IMR-90 (cell line): ENCODE results near the gene NEGR1. TPM values are rescaled to one million over a fixed set of nuclear protein-coding genes. Genes with fewer than 3 reads are reported as not detected.

ENCODE experiments used
- ATAC-seq: fragments of 200-7000 bp; cut with Tn5 transposase; 2 replicates; pipeline ENCODE4 v1.9.1; 2020; ENCODE audit warnings: low read depth, mild to moderate bottlenecking, moderate library complexity
- BruUV-seq: library from RNA; stranded (reverse); fragments of 400-500 nt; replicated peaks from 2 replicates; lab custom pipeline; 2021; lab: Mats Ljungman, UMichigan
- CTCF ChIA-PET: fragments of 300-600 bp; formaldehyde crosslinking; extraction: SDS; loops from one replicate; lab custom pipeline; 2021; ENCODE audit warnings: antibody characterized with exemption; lab: Yijun Ruan, JAX
- POLR2A ChIA-PET: fragments of 300-600 bp; sonication (Branson Sonifier 250); formaldehyde crosslinking; loops from one replicate; lab custom pipeline; 2022; ENCODE audit warnings: antibody characterized with exemption; ENCODE audit not compliant: unreplicated experiment; lab: Charles Lee
- DNase-seq: peaks from one replicate; pipeline ENCODE4 v3.0.0; 2013
- H2AFZ ChIP-seq: replicated peaks from 2 replicates; pipeline ENCODE3; 2013; ENCODE audit warnings: low read length, mild to moderate bottlenecking; ENCODE audit not compliant: poor library complexity
- H2AK5ac ChIP-seq: 2 replicates; pipeline ENCODE4 v1.6.1; 2013; ENCODE audit warnings: low read depth, low read length, inconsistent platforms
- H2AK9ac ChIP-seq: replicated peaks from 2 replicates; pipeline ENCODE3; 2013; ENCODE audit warnings: mild to moderate bottlenecking, low read depth, low read length, moderate library complexity; ENCODE audit not compliant: poor library complexity
- H2BK120ac ChIP-seq: 2 replicates; pipeline ENCODE4 v1.6.1; 2013; ENCODE audit warnings: low read depth, low read length, inconsistent platforms
- H2BK15ac ChIP-seq: 3 replicates; pipeline ENCODE4 v1.6.1; 2013; ENCODE audit warnings: low read depth, low read length, inconsistent platforms
- H2BK20ac ChIP-seq: 2 replicates; pipeline ENCODE4 v1.6.1; 2013; ENCODE audit warnings: low read depth, mild to moderate bottlenecking, inconsistent platforms, low read length, moderate library complexity
- H2BK5ac ChIP-seq: 2 replicates; pipeline ENCODE4 v1.6.1; 2013; ENCODE audit warnings: mild to moderate bottlenecking, low read depth, low read length, inconsistent platforms; ENCODE audit not compliant: poor library complexity, severe bottlenecking
- H3K14ac ChIP-seq: replicated peaks from 2 replicates; pipeline ENCODE4 v1.6.1; 2013; ENCODE audit warnings: low read depth, low read length, inconsistent platforms
- H3K18ac ChIP-seq: 2 replicates; pipeline ENCODE4 v1.6.1; 2013; ENCODE audit warnings: low read depth, low read length, control low read depth
- H3K23ac ChIP-seq: 2 replicates; pipeline ENCODE4 v1.6.1; 2013; ENCODE audit warnings: low read depth, low read length, inconsistent platforms
- H3K27ac ChIP-seq: 2 replicates; pipeline ENCODE4 v1.5.1; 2013; ENCODE audit warnings: mild to moderate bottlenecking, control low read depth, low read length; ENCODE audit not compliant: insufficient read depth
- H3K27me3 ChIP-seq: 2 replicates; pipeline ENCODE4 v1.6.1; 2013; ENCODE audit warnings: low read length; ENCODE audit not compliant: control insufficient read depth, insufficient read depth
- H3K36me3 ChIP-seq: 2 replicates; pipeline ENCODE4 v1.6.1; 2013; ENCODE audit warnings: low read length, mixed read lengths; ENCODE audit not compliant: control insufficient read depth, insufficient read depth
- H3K4ac ChIP-seq: 2 replicates; pipeline ENCODE4 v1.6.1; 2013; ENCODE audit warnings: low read depth, low read length, inconsistent platforms
- H3K4me1 ChIP-seq: 2 replicates; pipeline ENCODE4 v1.6.1; 2013; ENCODE audit warnings: low read length, mixed read lengths; ENCODE audit not compliant: control insufficient read depth, insufficient read depth
- H3K4me2 ChIP-seq: 2 replicates; pipeline ENCODE4 v1.6.1; 2013; ENCODE audit warnings: low read depth, mild to moderate bottlenecking, control low read depth, low read length, moderate library complexity
- H3K4me3 ChIP-seq: 2 replicates; pipeline ENCODE4 v1.5.1; 2013; ENCODE audit warnings: low read depth, mild to moderate bottlenecking, control low read depth, low read length, moderate library complexity; ENCODE audit not compliant: insufficient read depth
- H3K56ac ChIP-seq: 2 replicates; pipeline ENCODE4 v1.6.1; 2013; ENCODE audit warnings: low read length, inconsistent platforms; ENCODE audit not compliant: insufficient read depth; ENCODE audit errors: extremely low read depth
- H3K79me1 ChIP-seq, 2 experiments: 2 replicates each; pipeline ENCODE4 v1.6.1; 2013; ENCODE audit warnings: low read length in 2 of 2, inconsistent platforms in 1 of 2, low read depth in 1 of 2
- H3K9ac ChIP-seq: 2 replicates; pipeline ENCODE4 v1.6.1; 2013; ENCODE audit warnings: low read depth, low read length, control low read depth
- H3K9me1 ChIP-seq: 2 replicates; pipeline ENCODE4 v1.6.1; 2013; ENCODE audit warnings: low read length, inconsistent platforms; ENCODE audit not compliant: insufficient read depth
- H3K9me3 ChIP-seq: 2 replicates; pipeline ENCODE4 v1.6.1; 2013; ENCODE audit warnings: low read length; ENCODE audit not compliant: control insufficient read depth, insufficient read depth
- H4K20me1 ChIP-seq: 2 replicates; pipeline ENCODE4 v1.6.1; 2013; ENCODE audit warnings: low read length, inconsistent platforms; ENCODE audit not compliant: insufficient read depth
- H4K5ac ChIP-seq: 2 replicates; pipeline ENCODE4 v1.6.1; 2013; ENCODE audit warnings: mild to moderate bottlenecking, low read depth, low read length, control low read depth
- H4K8ac ChIP-seq, 2 experiments: 2 replicates each; pipeline ENCODE4 v1.6.1; 2013; ENCODE audit warnings: low read depth in 2 of 2, low read length in 2 of 2, control low read depth in 1 of 2, inconsistent platforms in 1 of 2
- H4K91ac ChIP-seq: 2 replicates; pipeline ENCODE4 v1.6.1; 2013; ENCODE audit warnings: low read depth, low read length, inconsistent platforms; ENCODE audit not compliant: insufficient read depth
- BHLHE40 ChIP-seq: fragments of 150-350 bp; IDR thresholded peaks from 2 replicates; pipeline ENCODE4 v1.6.1; 2016; ENCODE audit warnings: mild to moderate bottlenecking, low read depth, low read length
- CEBPB ChIP-seq: IDR thresholded peaks from 2 replicates; pipeline ENCODE4 v1.6.1; 2012; ENCODE audit warnings: low read depth, low read length, improper control_type of control experiment
- CHD1 ChIP-seq: IDR thresholded peaks from 2 replicates; pipeline ENCODE4 v1.6.1; 2012; ENCODE audit warnings: low read depth, low read length, improper control_type of control experiment
- FOS ChIP-seq: fragments of 150-350 bp; IDR thresholded peaks from 2 replicates; pipeline ENCODE4 v1.6.1; 2016; ENCODE audit warnings: low read depth, low read length
- MAFK ChIP-seq: IDR thresholded peaks from 2 replicates; pipeline ENCODE4 v1.6.1; 2012; ENCODE audit warnings: low read depth, low read length, improper control_type of control experiment
- MAZ ChIP-seq: IDR thresholded peaks from 2 replicates; pipeline ENCODE4 v1.6.1; 2012; ENCODE audit warnings: low read depth, mild to moderate bottlenecking, low read length, improper control_type of control experiment, moderate library complexity, borderline replicate concordance
- MXI1 ChIP-seq: IDR thresholded peaks from 2 replicates; pipeline ENCODE4 v1.6.1; 2012; ENCODE audit warnings: low read depth, mild to moderate bottlenecking, low read length, moderate library complexity, borderline replicate concordance
- NFE2L2 ChIP-seq: fragments of 150-350 bp; IDR thresholded peaks from 2 replicates; pipeline ENCODE4 v1.6.1; 2016; ENCODE audit warnings: low read depth, mild to moderate bottlenecking, low read length
- POLR2A ChIP-seq: IDR thresholded peaks from 2 replicates; pipeline ENCODE4 v1.6.1; 2012; ENCODE audit warnings: mild to moderate bottlenecking, low read depth, low read length
- RAD21 ChIP-seq: IDR thresholded peaks from 2 replicates; pipeline ENCODE4 v1.6.1; 2012; ENCODE audit warnings: low read length, improper control_type of control experiment
- RCOR1 ChIP-seq: IDR thresholded peaks from 2 replicates; pipeline ENCODE4 v1.6.1; 2012; ENCODE audit warnings: mild to moderate bottlenecking, low read length, improper control_type of control experiment; ENCODE audit not compliant: insufficient replicate concordance
- RFX5 ChIP-seq: IDR thresholded peaks from 2 replicates; pipeline ENCODE4 v1.8.0; 2012; ENCODE audit warnings: low read depth, mild to moderate bottlenecking, low read length, moderate library complexity
- SMC3 ChIP-seq: fragments of 150-350 bp; IDR thresholded peaks from 2 replicates; pipeline ENCODE4 v1.6.1; 2016; ENCODE audit warnings: low read depth, mild to moderate bottlenecking, antibody characterized with exemption, low read length, moderate library complexity
- USF2 ChIP-seq: fragments of 150-350 bp; IDR thresholded peaks from 2 replicates; pipeline ENCODE4 v1.6.1; 2017; ENCODE audit warnings: mild to moderate bottlenecking, antibody characterized with exemption, low read length, low read depth
- dilution Hi-C: fragments of 300-500 bp; cut with HindIII; formaldehyde crosslinking; loops from one replicate; pipeline ENCODE4 v1.14.3; 2018; ENCODE audit warnings: low sequenced_read_pairs; ENCODE audit not compliant: unreplicated experiment
- in situ Hi-C: fragments of 300-500 bp; cut with MboI; formaldehyde crosslinking; loops from 3 replicates; pipeline ENCODE4 v1.14.3; 2019; ENCODE audit warnings: low sequenced_read_pairs, inconsistent platforms, mixed read lengths
- intact Hi-C: fragments of 100-400 bp; cut with micrococcal nuclease; formaldehyde crosslinking; loops from 2 replicates; pipeline ENCODE4 v1.10.0; 2022
- polyA plus RNA-seq, 3 experiments: library from polyadenylated mRNA; depleted of rRNA; stranded (reverse); fragments of >200 nt; gene quantifications; 2 replicates each; pipeline ENCODE4 v1.2.3, GENCODE V29; 2012; ENCODE audit warnings: low replicate concordance in 1 of 3
- total RNA-seq: library from RNA; depleted of rRNA; stranded (reverse); fragments of >200 nt; gene quantifications from 2 replicates; pipeline ENCODE4 v1.2.3, GENCODE V29; 2012
- TF ChIP-seq, protein P1 (sequence below): fragments of 150-350 bp; IDR thresholded peaks from 2 replicates; pipeline ENCODE4 v1.6.1; 2016; ENCODE audit warnings: low read depth, mild to moderate bottlenecking, low read length, moderate library complexity, borderline replicate concordance
- TF ChIP-seq, protein P2 (sequence below): conservative IDR thresholded peaks from 2 replicates; pipeline ENCODE4 v1.5.1; 2012; ENCODE audit warnings: mild to moderate bottlenecking, low read depth, low read length, improper control_type of control experiment

The NEGR1 gene
- total and polyA plus RNA-seq, 2 of the 4 experiments (the other 2 are of a cell fraction), result 5.1 to 9.1 TPM

- Histone ChIP-seq H2BK20ac (no peak overlapping the region), H2AK5ac (no peak overlapping the region), H3K27ac (no peak overlapping the region), H3K4me1 (no peaks in the 10 kb centered on the region; the same call in 1 of the 2 replicates), H2AFZ (no peak overlapping the region), H3K36me3 (no peaks in the 10 kb centered on the region), H3K27me3 (no peaks in the 10 kb centered on the region), H3K23ac (no peak overlapping the region), H3K9me3 (no peaks in the 10 kb centered on the region), H3K14ac (no peak overlapping the region), H3K79me1 (no peaks in the 10 kb centered on the region), H3K56ac (no peak overlapping the region), H4K20me1 (no peaks in the 10 kb centered on the region), H4K91ac (no peak overlapping the region), H2BK15ac (no peak overlapping the region), H3K4me2 (no peak overlapping the region), H3K9me1 (no peaks in the 10 kb centered on the region), H2AK9ac (no peak overlapping the region), H4K8ac (no peak overlapping the region), H3K18ac (no peak overlapping the region), H2BK5ac (no peak overlapping the region), H3K4me3 (no peak overlapping the region), H3K4ac (no peak overlapping the region), H2BK120ac (no peak overlapping the region), H4K5ac (no peak overlapping the region), H3K9ac (no peak overlapping the region)
- POLR2A ChIA-PET, result no interaction called here
- in situ Hi-C loops (no loop called here), intact Hi-C loops (no loop called here), dilution Hi-C loops (no loop called here)
- TF ChIP-seq RFX5, result no peak
- no peak for TF ChIP-seq BHLHE40
- TF ChIP-seq RAD21, result no peak
- no peak for TF ChIP-seq SMC3
- no peak for TF ChIP-seq CHD1
- TF ChIP-seq, protein P1, sequence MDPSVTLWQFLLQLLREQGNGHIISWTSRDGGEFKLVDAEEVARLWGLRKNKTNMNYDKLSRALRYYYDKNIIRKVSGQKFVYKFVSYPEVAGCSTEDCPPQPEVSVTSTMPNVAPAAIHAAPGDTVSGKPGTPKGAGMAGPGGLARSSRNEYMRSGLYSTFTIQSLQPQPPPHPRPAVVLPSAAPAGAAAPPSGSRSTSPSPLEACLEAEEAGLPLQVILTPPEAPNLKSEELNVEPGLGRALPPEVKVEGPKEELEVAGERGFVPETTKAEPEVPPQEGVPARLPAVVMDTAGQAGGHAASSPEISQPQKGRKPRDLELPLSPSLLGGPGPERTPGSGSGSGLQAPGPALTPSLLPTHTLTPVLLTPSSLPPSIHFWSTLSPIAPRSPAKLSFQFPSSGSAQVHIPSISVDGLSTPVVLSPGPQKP, result no peak
- no peak for TF ChIP-seq MXI1
- no peak for TF ChIP-seq MAZ
- no peak for TF ChIP-seq CEBPB
- TF ChIP-seq NFE2L2, result no peak
- no peak for TF ChIP-seq MAFK
- TF ChIP-seq USF2, result no peak
- TF ChIP-seq FOS, result no peak
- TF ChIP-seq, protein P2, sequence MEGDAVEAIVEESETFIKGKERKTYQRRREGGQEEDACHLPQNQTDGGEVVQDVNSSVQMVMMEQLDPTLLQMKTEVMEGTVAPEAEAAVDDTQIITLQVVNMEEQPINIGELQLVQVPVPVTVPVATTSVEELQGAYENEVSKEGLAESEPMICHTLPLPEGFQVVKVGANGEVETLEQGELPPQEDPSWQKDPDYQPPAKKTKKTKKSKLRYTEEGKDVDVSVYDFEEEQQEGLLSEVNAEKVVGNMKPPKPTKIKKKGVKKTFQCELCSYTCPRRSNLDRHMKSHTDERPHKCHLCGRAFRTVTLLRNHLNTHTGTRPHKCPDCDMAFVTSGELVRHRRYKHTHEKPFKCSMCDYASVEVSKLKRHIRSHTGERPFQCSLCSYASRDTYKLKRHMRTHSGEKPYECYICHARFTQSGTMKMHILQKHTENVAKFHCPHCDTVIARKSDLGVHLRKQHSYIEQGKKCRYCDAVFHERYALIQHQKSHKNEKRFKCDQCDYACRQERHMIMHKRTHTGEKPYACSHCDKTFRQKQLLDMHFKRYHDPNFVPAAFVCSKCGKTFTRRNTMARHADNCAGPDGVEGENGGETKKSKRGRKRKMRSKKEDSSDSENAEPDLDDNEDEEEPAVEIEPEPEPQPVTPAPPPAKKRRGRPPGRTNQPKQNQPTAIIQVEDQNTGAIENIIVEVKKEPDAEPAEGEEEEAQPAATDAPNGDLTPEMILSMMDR, result no peak
- TF ChIP-seq RCOR1, result no peak
- no peak for TF ChIP-seq POLR2A
- CTCF ChIA-PET, result no interaction called here
- no TSS peak for BruUV-seq
- ATAC-seq (no peak), DNase-seq (peak; percentile 17)
These were observed 219.8 kb downstream of the NEGR1 start for GRCh38 chr1:72062584-72062983.
